Measurements from ENCODE around the gene PFDN6. TPM values are rescaled to one million over a fixed set of nuclear protein-coding genes. Genes with fewer than 3 reads are reported as not detected.
"Not testable (repeated sequence)": the region's sequence is repeated elsewhere in the genome, so short reads cannot be mapped to it uniquely, and the experiment has no call there.

PFDN6 gene
- total and polyA plus RNA-seq, 7 donors: 57.2 to 296 (median 87.6) TPM

DNA sequence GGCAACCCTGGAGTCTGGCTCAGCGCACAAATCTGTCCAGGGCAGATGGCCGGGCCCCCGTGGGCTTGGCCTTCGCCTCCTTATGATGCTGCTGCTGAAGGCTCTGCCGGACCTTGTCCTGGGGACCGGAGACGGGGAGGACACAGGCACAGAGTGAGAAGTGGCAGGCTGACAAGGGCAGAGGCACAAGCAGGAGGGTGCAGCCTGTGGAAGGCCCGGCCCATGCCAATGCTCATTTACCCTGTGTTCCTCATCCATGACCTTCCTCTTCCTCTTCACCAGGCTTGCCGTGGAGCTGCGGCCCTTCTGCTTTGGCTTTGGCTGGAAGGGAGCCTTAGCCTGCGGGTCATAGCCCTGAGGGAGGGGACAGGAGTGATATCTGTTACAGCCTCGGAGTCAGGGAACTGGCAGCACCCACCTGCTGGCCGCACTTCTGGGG is 10.1 kb upstream of the PFDN6 start:
- 33 to 66% (median 50%) methylated on average over 13 of the region's 13 CpGs for WGBS, 3 donors
- Histone ChIP-seq H3K4me3 (no peak overlapping the region), H3K9me3 (no peaks in the 10 kb centered on the region), H3K4me1 (peaks cover 22% of the 10 kb centered on the region), H3K27me3 (ENCODE audit: insufficient read depth in 3 of 3, low read length in 2 of 3) (no peaks in the 10 kb centered on the region), H3K36me3 (ENCODE audit: insufficient read depth in 1 of 2, low read depth in 1 of 2) (peaks cover 6 to 84% of the 10 kb centered on the region in 2 donors), H3K27ac (peak overlapping the region; percentile 23)
- intact Hi-C loops (cut with DNase I): loop anchor here in 1 of 2 donors (5.0 to 10.0 kb wide), 2 partner anchors 33 to 126 kb away; partner anchors contain the start of gene TAPBP
- DNase-seq: peak in 1 of 2 donors; percentile 52
- TF ChIP-seq, protein P1, sequence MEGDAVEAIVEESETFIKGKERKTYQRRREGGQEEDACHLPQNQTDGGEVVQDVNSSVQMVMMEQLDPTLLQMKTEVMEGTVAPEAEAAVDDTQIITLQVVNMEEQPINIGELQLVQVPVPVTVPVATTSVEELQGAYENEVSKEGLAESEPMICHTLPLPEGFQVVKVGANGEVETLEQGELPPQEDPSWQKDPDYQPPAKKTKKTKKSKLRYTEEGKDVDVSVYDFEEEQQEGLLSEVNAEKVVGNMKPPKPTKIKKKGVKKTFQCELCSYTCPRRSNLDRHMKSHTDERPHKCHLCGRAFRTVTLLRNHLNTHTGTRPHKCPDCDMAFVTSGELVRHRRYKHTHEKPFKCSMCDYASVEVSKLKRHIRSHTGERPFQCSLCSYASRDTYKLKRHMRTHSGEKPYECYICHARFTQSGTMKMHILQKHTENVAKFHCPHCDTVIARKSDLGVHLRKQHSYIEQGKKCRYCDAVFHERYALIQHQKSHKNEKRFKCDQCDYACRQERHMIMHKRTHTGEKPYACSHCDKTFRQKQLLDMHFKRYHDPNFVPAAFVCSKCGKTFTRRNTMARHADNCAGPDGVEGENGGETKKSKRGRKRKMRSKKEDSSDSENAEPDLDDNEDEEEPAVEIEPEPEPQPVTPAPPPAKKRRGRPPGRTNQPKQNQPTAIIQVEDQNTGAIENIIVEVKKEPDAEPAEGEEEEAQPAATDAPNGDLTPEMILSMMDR (IDR thresholded peaks at IDR 0.05): no peak
- ATAC-seq: peak in 1 of 4 donors; percentile 3

DNA sequence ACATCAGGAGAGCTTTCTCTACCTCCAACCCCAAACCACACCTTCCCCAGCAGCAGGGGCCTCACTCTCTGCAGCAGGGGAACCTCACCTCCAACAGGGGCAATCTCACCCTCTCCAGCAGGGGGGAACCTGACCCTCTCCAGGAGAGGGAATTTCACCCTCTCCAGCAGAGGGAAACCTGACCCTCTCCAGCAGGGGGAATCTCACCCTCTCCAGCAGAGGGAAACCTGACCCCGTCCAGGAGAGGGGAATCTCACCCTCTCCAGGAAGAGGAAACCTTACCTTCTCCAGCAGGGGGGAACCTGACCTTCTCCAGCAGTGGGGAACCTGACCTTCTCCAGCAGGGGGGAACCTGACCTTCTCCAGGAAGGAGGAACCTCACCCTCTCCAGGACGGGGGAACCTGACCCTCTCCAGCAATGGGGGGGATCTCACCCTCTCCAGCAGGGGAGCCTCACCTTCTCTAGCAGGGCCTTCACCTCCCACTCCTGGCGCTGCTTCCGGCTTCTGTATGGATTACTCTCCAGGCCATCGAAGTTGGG is 9.4 kb upstream of the PFDN6 start:
- ATAC-seq: peak in 3 of 4 donors; percentile 43 to 60 (median 55)

DNA sequence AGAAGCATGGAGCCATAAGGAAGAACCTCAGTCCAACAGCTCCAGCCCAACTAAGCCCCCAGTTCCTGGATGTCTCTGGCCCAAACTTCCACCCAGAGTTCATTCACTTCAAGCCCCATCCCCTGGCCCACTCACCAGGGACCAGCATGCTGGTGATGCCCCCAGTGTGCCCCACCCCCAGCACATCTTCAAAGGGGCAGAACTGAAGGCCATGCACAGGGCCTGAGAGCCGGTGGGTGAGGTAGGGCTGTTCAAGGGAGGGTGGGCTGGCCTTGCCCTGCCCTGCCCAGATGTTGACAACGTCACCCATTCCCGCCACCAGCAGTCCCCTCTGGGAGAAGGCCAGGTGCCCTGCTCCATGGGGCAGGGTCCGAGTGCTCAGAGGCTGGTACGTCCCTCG is 8.9 kb upstream of the PFDN6 start:
- H3K4me3 ChIP-seq: no peak overlapping the region
- H3K9me3 ChIP-seq: no peaks in the 10 kb centered on the region
- WGBS, 3 donors: 83 to 85% (median 83%) methylated on average over 6 of the region's 6 CpGs
- intact Hi-C loops (cut with DNase I): loop anchor here in 1 of 2 donors (1.0 kb wide), 1 partner anchor 9 kb away; the partner anchor contains the start of genes PFDN6 and WDR46
- ATAC-seq (no peak), DNase-seq (no peak)
- H3K4me1 ChIP-seq: peaks cover 11% of the 10 kb centered on the region
- peaks cover 6 to 84% of the 10 kb centered on the region in 2 donors for H3K36me3 ChIP-seq (ENCODE audit: insufficient read depth in 1 of 2, low read depth in 1 of 2)
- H3K27ac ChIP-seq: peak overlapping the region; percentile 5
- H3K27me3 ChIP-seq (ENCODE audit: insufficient read depth in 3 of 3, low read length in 2 of 3): no peaks in the 10 kb centered on the region
- TF ChIP-seq, protein P1 (IDR thresholded peaks at IDR 0.05): no peak

More for the DNA sequence above, 9.4 kb upstream of the PFDN6 start:
- TF ChIP-seq, protein P1 (IDR thresholded peaks at IDR 0.05): peak; percentile 19
- Histone ChIP-seq H3K36me3 (ENCODE audit: insufficient read depth in 1 of 2, low read depth in 1 of 2) (peaks cover 6 to 84% of the 10 kb centered on the region in 2 donors), H3K4me3 (no peak overlapping the region), H3K9me3 (no peaks in the 10 kb centered on the region), H3K4me1 (peaks cover 16% of the 10 kb centered on the region), H3K27ac (peak overlapping the region; percentile 23), H3K27me3 (ENCODE audit: insufficient read depth in 3 of 3, low read length in 2 of 3) (no peaks in the 10 kb centered on the region)
- WGBS, 3 donors: 34 to 66% (median 44%) methylated on average over 4 to 5 of the region's 5 CpGs
- DNase-seq: no peak
- intact Hi-C loops (cut with DNase I): loop anchor here in 1 of 2 donors (1.0 to 10.0 kb wide), 3 partner anchors 9 to 125 kb away; partner anchors contain the start of genes PFDN6, TAPBP and WDR46

DNA sequence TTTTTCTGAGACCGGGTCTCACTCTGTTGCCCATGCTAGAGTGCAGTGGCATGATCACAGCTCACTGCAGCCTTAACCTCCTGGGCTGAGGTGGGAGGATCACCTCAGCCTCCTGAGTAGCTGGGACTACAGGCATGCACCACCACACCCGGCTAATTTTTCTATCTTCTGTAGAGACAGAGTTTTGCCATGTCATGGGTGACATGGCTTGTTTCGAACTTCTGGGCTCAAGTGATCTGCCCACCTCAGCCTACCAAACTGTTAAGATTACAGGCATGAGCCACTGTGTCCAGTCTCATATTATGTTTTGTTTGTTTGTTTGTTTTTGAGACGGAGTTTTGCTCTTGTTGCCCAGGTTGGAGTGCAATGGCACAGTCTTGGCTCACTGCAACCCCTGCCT is 4.2 kb upstream of the PFDN6 start:
- H3K36me3 ChIP-seq (ENCODE audit: insufficient read depth in 1 of 2, low read depth in 1 of 2): peaks cover 3 to 79% of the 10 kb centered on the region in 2 donors
- ATAC-seq; H3K27me3 ChIP-seq (ENCODE audit: insufficient read depth in 3 of 3, low read length in 2 of 3); DNase-seq; H3K27ac ChIP-seq; H3K4me3 ChIP-seq; H3K9me3 ChIP-seq: not testable (repeated sequence)
- WGBS, 3 donors: 91 to 95% (median 94%) methylated on average over 4 of the region's 4 CpGs
- intact Hi-C loops (cut with DNase I): loop anchor here in 1 of 2 donors (5.0 kb wide), 1 partner anchor 1158 kb away; the partner anchor contains the start of gene ATF6B
- peaks cover 11% of the 10 kb centered on the region for H3K4me1 ChIP-seq

Data from psoas muscle (tissue), 8 donors.